Measurements from ENCODE around the gene MMAB. TPM values are rescaled to one million over a fixed set of nuclear protein-coding genes. Genes with fewer than 3 reads are reported as not detected.

MMAB gene
- total RNA-seq, 2 experiments from 2014 or later: 36.0 to 38.0 TPM

DNA sequence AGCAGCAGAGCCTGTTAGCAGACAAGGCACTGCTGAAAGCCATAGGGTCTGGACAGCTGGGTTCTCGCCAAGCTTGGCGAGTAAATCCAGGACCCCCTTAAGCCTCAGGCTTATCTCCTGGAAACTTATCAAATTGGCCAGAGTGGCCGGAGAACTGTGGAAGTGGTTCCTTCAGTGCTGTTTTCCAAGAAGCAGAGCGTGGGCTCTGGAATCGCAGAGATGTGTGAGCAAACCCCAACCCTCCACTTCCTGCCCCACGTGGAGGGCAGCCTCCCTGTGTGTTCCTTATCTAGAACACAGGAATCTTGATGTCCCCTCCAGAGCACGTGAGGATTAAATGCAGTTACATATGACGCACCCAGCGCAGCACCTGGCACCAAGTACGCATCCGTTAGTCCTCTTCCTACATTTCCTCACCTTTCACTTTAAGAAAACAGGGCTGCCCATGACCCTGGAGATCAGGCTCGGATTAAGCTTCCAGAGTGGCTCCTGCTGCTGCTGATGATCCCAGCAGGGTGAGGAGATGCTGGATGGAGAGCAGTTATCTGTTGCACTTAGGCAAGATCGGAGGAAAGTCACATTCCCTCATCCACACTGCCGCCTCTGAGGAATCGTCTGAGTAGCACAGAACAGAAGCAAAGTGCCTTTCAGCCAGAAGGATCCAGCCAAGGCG is 35.0 kb downstream of the MMAB start:
- ChIA-PET CTCF (interaction anchor here (1.0 kb wide), 1 partner anchor 307 kb away, joined by 3 read pairs; no protein-coding TSS in a partner anchor), POLR2A (interaction anchor here (1.1 kb wide), 1 partner anchor 43 kb away, joined by 3 read pairs; no protein-coding TSS in a partner anchor)
- Mint-ChIP-seq H3K4me3 (no peak overlapping the region), H3K4me1 (no peaks in the 10 kb centered on the region), H3K9me3 (no peaks in the 10 kb centered on the region), H3K27me3 (no peaks in the 10 kb centered on the region), H3K27ac (no peak overlapping the region), H3K36me3 (ENCODE audit: low read depth) (no peaks in the 10 kb centered on the region)
- DNase-seq: no peak

DNA sequence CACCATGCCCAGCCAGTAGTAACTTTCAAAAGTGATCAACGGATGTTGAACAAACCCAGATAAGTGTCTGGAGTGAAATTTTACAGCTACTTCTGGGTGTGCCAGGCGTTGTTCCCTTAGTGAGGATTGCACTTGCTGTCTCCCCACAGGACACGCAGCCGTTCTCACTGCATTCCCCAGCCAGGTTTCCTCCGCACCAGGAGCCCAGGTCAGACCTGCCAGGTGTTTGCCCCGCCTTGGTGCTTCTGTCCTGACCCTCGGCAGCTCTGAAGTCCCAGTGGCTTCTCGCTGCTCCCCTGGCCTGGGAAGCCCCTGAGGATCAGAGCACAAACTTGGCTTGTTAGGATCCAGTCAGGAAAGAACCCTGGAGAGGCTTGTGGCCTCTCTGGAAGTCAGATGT is 36.2 kb downstream of the MMAB start:
- CTCF ChIA-PET: no interaction called here

GRCh38 chr12:109535863-109536250 is 37.4 kb downstream of the MMAB start:
- DNase-seq: no peak
- ChIA-PET POLR2A (no interaction called here), CTCF (no interaction called here)
- Mint-ChIP-seq H3K27me3 (no peaks in the 10 kb centered on the region), H3K36me3 (ENCODE audit: low read depth) (peaks cover 4% of the 10 kb centered on the region), H3K9me3 (no peaks in the 10 kb centered on the region), H3K4me3 (no peak overlapping the region), H3K27ac (no peak overlapping the region), H3K4me1 (no peaks in the 10 kb centered on the region)

More for the DNA sequence above, 36.2 kb downstream of the MMAB start:
- Mint-ChIP-seq H3K4me3 (no peak overlapping the region), H3K4me1 (no peaks in the 10 kb centered on the region), H3K36me3 (ENCODE audit: low read depth) (no peaks in the 10 kb centered on the region), H3K9me3 (no peaks in the 10 kb centered on the region), H3K27ac (no peak overlapping the region), H3K27me3 (no peaks in the 10 kb centered on the region)
- POLR2A ChIA-PET: no interaction called here
- no peak for DNase-seq

DNA sequence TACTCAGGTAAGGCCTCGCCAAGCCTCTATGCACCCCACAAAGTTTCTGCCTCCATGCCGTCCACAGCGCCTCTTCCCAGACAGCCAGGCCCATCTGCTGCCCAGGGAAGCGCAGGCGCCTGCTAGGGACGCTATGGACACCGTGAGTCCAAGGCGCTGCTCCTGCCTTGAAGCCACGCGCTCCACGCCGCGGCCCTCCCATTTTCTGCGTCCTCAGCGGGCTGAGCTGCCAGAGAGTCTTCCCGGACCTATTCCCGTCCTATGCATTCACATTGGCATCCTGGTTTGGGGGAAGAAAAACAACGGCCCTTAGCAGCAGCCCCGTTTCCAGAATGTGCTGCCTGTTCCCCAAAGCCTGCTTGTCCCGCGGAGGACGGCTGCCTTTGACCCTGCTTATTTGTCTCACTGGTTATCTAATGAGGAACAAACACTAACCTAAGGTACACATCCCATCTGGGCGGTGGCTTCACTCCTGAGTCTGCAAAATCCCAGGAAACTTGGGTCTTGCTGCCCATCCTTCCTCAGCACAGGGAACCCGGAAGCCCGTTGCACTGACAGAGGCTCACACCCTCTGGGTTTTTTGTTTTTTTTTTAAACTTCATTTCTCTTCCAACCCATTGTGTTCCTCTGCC is 38.0 kb downstream of the MMAB start:
- H3K27ac Mint-ChIP-seq: no peak overlapping the region
- peaks cover 4% of the 10 kb centered on the region for H3K36me3 Mint-ChIP-seq (ENCODE audit: low read depth)
- H3K9me3 Mint-ChIP-seq: no peaks in the 10 kb centered on the region
- ChIA-PET POLR2A (no interaction called here), CTCF (no interaction called here)
- H3K27me3 Mint-ChIP-seq: no peaks in the 10 kb centered on the region
- no peak overlapping the region for H3K4me3 Mint-ChIP-seq
- no peaks in the 10 kb centered on the region for H3K4me1 Mint-ChIP-seq
- DNase-seq: no peak

- ChIA-PET POLR2A (no interaction called here), CTCF (no interaction called here)
- H3K9me3 Mint-ChIP-seq: no peaks in the 10 kb centered on the region
- H3K4me1 Mint-ChIP-seq: no peaks in the 10 kb centered on the region
- H3K27ac Mint-ChIP-seq: no peak overlapping the region
- no peaks in the 10 kb centered on the region for H3K27me3 Mint-ChIP-seq
- no peak for DNase-seq
- no peak overlapping the region for H3K4me3 Mint-ChIP-seq
- peaks cover 4% of the 10 kb centered on the region for H3K36me3 Mint-ChIP-seq (ENCODE audit: low read depth)
These were observed 38.8 kb downstream of the MMAB start for GRCh38 chr12:109534456-109534855.

DNA sequence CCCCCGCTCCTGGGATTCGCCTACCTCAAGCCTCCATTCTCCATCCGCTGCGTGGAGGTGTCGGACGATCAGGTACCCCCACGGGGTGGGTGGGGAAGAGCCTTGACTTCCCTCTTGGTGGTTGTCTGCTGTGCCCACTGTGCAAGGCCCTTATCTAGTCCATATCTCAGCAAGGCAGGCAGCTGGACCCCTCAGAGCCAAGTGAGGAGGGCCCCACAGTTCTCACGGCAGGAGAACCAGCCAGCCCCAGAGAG is 39.9 kb downstream of the MMAB start:
- Mint-ChIP-seq H3K4me1 (no peaks in the 10 kb centered on the region), H3K4me3 (no peak overlapping the region), H3K9me3 (no peaks in the 10 kb centered on the region), H3K27ac (no peak overlapping the region), H3K27me3 (no peaks in the 10 kb centered on the region), H3K36me3 (ENCODE audit: low read depth) (peaks cover 4% of the 10 kb centered on the region)
- ChIA-PET CTCF (no interaction called here), POLR2A (no interaction called here)
- no peak for DNase-seq

DNA sequence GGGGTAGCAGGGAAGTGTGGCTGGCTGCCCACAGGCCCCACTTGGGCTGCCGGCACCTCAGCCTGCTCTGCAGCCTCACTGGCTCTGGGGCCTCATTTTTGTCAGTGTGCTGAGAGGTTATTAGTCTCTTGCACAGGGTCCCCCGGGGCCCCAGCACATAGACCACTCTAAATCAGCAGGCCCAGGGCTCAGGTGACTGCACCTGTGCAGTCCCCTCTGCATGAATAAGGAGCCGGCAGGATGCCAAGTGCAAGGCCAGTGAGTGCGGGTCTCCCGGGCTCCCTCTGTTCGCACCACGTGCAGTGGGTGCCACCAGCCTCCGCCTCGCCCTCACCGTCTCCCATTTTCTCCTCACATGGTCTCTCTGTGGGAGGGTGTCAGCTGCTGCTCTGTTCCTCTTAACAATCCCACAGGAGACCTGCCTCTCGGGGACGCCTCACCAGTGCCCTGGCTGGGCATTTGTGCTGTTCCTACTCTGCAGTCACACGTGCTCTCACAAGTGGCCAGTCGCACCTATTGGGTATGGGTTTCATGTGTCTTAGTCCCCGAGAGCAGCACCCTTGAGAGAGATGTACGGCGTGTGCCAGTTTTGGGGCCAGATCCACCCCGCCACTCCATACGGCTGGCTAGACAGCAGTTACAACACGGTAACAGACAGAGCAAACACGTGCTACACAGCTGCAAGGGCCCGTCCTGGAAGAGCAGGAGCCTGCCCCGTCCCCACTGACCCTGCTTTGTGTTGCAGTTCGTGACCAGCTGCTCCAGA is 40.4 kb downstream of the MMAB start:
- DNase-seq: no peak
- CTCF ChIA-PET: no interaction called here
- no peak overlapping the region for H3K4me3 Mint-ChIP-seq
- no peak overlapping the region for H3K27ac Mint-ChIP-seq
- H3K36me3 Mint-ChIP-seq (ENCODE audit: low read depth): peaks cover 4% of the 10 kb centered on the region
- no peaks in the 10 kb centered on the region for H3K27me3 Mint-ChIP-seq
- H3K9me3 Mint-ChIP-seq: no peaks in the 10 kb centered on the region
- H3K4me1 Mint-ChIP-seq: no peaks in the 10 kb centered on the region
- POLR2A ChIA-PET: no interaction called here

- H3K4me3 Mint-ChIP-seq: no peak overlapping the region
- H3K27ac Mint-ChIP-seq: no peak overlapping the region
- H3K9me3 Mint-ChIP-seq: no peaks in the 10 kb centered on the region
- H3K27me3 Mint-ChIP-seq: no peaks in the 10 kb centered on the region
- peaks cover 8% of the 10 kb centered on the region for H3K36me3 Mint-ChIP-seq (ENCODE audit: low read depth)
- CTCF ChIA-PET: no interaction called here
- POLR2A ChIA-PET: no interaction called here
- H3K4me1 Mint-ChIP-seq: no peaks in the 10 kb centered on the region
- no peak for DNase-seq
These were observed 41.9 kb downstream of the MMAB start for GRCh38 chr12:109531411-109531810.

- Mint-ChIP-seq H3K4me3 (no peak overlapping the region), H3K36me3 (ENCODE audit: low read depth) (peaks cover 8% of the 10 kb centered on the region), H3K9me3 (no peaks in the 10 kb centered on the region), H3K27me3 (no peaks in the 10 kb centered on the region), H3K4me1 (no peaks in the 10 kb centered on the region), H3K27ac (no peak overlapping the region)
- DNase-seq: no peak
- CTCF ChIA-PET: no interaction called here
- POLR2A ChIA-PET: interaction anchor here (0.6 kb wide), 1 partner anchor 211 kb away, joined by 3 read pairs; no protein-coding TSS in a partner anchor
These were observed 43.3 kb downstream of the MMAB start for GRCh38 chr12:109529691-109530640.

DNA sequence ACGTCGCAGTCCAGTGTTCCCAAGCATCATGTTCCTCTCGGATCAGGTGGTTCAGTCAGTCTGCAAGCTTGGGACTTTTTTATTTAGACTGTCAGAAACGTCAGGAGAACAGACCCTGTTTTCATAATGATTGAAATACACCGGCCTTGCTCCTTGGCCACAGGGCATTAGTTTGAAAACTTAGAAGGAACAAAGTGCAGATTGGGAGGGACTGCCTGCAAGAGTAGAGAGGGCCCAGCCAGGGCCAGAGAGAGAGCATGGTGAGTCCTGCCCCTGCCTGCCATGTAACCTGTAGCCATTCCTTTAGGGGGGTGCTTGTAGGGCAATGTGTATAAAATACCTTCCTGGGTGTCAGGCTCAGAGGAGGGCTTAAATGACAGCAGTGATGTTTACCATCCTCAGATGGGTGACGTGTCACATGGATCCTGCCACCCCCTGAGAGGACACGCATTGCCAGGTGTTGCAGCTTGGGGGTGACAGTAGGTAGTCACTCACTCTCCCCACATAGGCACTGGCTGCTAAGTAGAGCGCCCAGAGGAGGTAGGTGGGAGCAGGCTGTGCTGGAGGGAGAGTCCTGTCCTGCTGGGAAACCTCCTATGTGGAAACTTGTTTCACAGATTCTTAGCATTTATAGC is 45.7 kb downstream of the MMAB start:
- Mint-ChIP-seq H3K27me3 (no peaks in the 10 kb centered on the region), H3K27ac (no peak overlapping the region), H3K9me3 (no peaks in the 10 kb centered on the region), H3K4me3 (no peak overlapping the region), H3K36me3 (ENCODE audit: low read depth) (peaks cover 11% of the 10 kb centered on the region), H3K4me1 (no peaks in the 10 kb centered on the region)
- CTCF ChIA-PET: no interaction called here
- POLR2A ChIA-PET: no interaction called here
- DNase-seq: no peak

DNA sequence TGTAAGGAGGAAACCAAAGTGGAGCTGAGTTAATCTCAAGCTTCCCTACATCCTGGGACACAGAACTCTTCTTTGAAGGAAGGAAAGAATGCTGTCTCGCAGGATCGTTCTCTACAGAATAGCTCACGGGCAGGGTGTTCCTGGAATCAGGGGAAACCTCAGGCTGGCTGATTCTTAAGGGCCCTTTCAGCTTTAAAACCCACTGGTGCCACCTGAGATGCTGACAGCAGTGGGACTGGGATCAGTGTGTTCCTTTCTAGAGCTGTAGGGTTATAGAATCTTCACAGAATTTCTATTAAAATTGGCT is 48.1 kb downstream of the MMAB start:
- no peak overlapping the region for H3K27ac Mint-ChIP-seq
- ChIA-PET POLR2A (no interaction called here), CTCF (interaction anchor here (0.9 to 1.0 kb wide), 2 partner anchors 72 to 92 kb away, joined by 3 to 4 read pairs; no protein-coding TSS in a partner anchor)
- no peaks in the 10 kb centered on the region for H3K27me3 Mint-ChIP-seq
- no peaks in the 10 kb centered on the region for H3K9me3 Mint-ChIP-seq
- H3K4me3 Mint-ChIP-seq: no peak overlapping the region
- H3K4me1 Mint-ChIP-seq: no peaks in the 10 kb centered on the region
- peaks cover 22% of the 10 kb centered on the region for H3K36me3 Mint-ChIP-seq (ENCODE audit: low read depth)
- DNase-seq: no peak

- Mint-ChIP-seq H3K27me3 (no peaks in the 10 kb centered on the region), H3K36me3 (ENCODE audit: low read depth) (peaks cover 28% of the 10 kb centered on the region), H3K9me3 (no peaks in the 10 kb centered on the region), H3K27ac (no peak overlapping the region), H3K4me3 (no peak overlapping the region), H3K4me1 (no peaks in the 10 kb centered on the region)
- POLR2A ChIA-PET: no interaction called here
- DNase-seq: no peak
- CTCF ChIA-PET: interaction anchor here (0.9 to 1.1 kb wide), 3 partner anchors 73 to 320 kb away, joined by 3 to 4 read pairs (median 3); no protein-coding TSS in a partner anchor
These were observed 48.6 kb downstream of the MMAB start for GRCh38 chr12:109524466-109525278.

All from activated CD4-positive, alpha-beta memory T cell treated with anti-CD3 and anti-CD28 coated beads, Interleukin-2, amount 10 ng/mL, durations not matched to agents 7 days and 5 days (primary cell).